Adipocyte (in vitro differentiated cells): Measurements from ENCODE around the gene EGR1.
"Not testable (repeated sequence)": the region's sequence is repeated elsewhere in the genome, so short reads cannot be mapped to it uniquely, and the experiment has no call there.

Experiments used
- DNase-seq: peaks from one replicate; pipeline ENCODE4 v3.0.0-alpha.2; 2015; ENCODE audit warnings: low read depth
- H3K27me3 ChIP-seq: replicated peaks from 2 replicates; pipeline ENCODE4 v1.7.0; 2013; ENCODE audit warnings: mild to moderate bottlenecking, low read length, moderate library complexity; ENCODE audit not compliant: control insufficient read depth, insufficient read depth
- H3K36me3 ChIP-seq: 2 replicates; pipeline ENCODE4 v1.7.0; 2013; ENCODE audit warnings: low read length, mild to moderate bottlenecking, moderate library complexity; ENCODE audit not compliant: control insufficient read depth, insufficient read depth, severe bottlenecking
- H3K4me1 ChIP-seq: 2 replicates; pipeline ENCODE4 v1.7.0; 2013; ENCODE audit warnings: mild to moderate bottlenecking, low read length, moderate library complexity; ENCODE audit not compliant: control insufficient read depth, insufficient read depth
- H3K4me3 ChIP-seq: 2 replicates; pipeline ENCODE4 v1.7.0; 2013; ENCODE audit warnings: mild to moderate bottlenecking, low read length, moderate library complexity
- H3K9ac ChIP-seq: 2 replicates; pipeline ENCODE4 v1.7.0; 2013; ENCODE audit warnings: mild to moderate bottlenecking, low read length, moderate library complexity
- H3K9me3 ChIP-seq: 2 replicates; pipeline ENCODE4 v1.7.0; 2013; ENCODE audit warnings: mild to moderate bottlenecking, low read length, moderate library complexity; ENCODE audit not compliant: control insufficient read depth

Gene EGR1

DNA sequence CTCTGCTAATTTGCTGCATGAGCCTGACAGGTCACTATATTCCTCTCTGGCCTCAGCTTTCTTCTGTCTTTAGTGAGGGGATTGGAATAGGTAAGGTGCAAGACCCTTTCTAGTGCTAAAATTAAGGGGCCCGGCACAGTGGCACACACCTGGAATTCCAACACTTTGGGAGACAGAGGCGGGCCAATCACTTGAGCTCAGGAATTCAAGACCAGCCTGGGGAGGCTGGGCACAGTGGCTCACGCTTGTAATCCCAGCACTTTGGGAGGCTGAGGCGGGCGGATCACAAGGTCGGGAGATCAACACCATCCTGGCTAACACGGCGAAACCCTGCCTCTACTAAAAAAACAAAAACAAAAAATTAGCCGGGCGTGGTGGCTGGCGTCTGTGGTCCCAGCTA lies 37.2 kb downstream of the EGR1 start:
- Histone ChIP-seq H3K27me3 (no peaks in the 10 kb centered on the region), H3K9ac (no peak overlapping the region), H3K36me3 (peaks cover 13% of the 10 kb centered on the region), H3K9me3 (no peaks in the 10 kb centered on the region), H3K4me3 (no peak overlapping the region), H3K4me1 (peaks cover 19% of the 10 kb centered on the region)
- no peak for DNase-seq

DNA sequence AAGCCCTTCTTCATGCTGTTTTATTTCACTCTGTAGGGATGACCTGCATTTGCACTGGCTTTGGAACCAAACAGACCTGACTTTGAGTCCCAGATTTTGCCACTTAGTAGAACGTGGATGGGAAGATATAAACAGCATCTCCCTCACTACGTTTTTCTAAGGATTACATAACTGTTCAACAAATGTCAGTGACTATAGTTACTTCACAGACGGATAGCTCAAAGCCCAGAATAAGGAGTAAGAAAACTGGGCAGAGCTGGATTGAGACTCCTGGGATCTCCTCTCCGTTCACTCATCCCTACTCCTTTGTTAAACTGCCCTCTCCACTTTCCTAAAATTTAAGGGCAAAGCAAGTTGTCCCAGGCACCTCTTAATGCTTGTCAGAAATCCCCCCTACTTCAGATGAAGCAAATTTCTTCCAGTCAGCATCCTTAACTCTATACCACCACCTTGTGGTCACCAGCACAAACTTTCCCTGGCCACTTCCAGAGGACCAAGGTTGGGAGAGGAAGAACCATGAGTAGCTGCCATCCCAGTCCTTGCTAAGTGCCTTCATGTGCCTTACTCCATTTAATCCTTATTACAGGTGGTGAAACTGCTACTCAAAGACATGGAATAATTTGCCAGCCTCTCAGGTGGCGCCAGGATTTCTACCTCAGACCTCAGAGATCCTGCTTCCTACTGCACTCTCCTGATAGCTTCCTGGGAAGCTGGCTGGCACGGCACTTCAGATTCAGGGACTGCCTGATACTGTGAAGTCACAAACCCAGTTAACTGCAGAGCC lies 38.4 kb downstream of the EGR1 start:
- H3K27me3 ChIP-seq, result no peaks in the 10 kb centered on the region
- peaks cover 24% of the 10 kb centered on the region for H3K36me3 ChIP-seq
- H3K4me3 ChIP-seq, result no peak overlapping the region
- peaks cover 30% of the 10 kb centered on the region for H3K4me1 ChIP-seq
- peak; percentile 86 for DNase-seq
- H3K9ac ChIP-seq, result no peak overlapping the region
- H3K9me3 ChIP-seq, result no peaks in the 10 kb centered on the region

DNA sequence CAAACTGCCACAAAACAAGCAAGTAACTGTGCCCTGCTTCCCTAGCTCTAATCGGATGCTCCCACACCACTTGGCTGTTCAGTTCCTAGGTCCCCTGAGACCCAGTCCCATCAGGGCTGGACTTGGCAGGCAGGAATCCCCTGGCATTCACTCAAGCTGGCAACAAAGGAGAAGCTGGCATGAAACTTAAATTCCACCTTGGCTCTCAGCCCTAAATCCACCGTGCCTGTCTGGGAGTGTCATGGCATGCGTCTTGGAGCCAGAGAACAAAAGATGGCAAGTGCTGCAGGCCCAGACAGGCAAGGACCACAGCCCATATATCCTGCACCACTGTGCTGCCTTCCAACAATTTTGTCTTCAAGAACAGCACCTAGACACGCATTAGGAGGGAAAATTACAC lies 39.5 kb downstream of the EGR1 start:
- no peaks in the 10 kb centered on the region for H3K27me3 ChIP-seq
- peaks cover 30% of the 10 kb centered on the region for H3K4me1 ChIP-seq
- no peak overlapping the region for H3K9ac ChIP-seq
- H3K4me3 ChIP-seq, result no peak overlapping the region
- no peaks in the 10 kb centered on the region for H3K9me3 ChIP-seq
- peak; percentile 40 for DNase-seq
- peaks cover 33% of the 10 kb centered on the region for H3K36me3 ChIP-seq

DNA sequence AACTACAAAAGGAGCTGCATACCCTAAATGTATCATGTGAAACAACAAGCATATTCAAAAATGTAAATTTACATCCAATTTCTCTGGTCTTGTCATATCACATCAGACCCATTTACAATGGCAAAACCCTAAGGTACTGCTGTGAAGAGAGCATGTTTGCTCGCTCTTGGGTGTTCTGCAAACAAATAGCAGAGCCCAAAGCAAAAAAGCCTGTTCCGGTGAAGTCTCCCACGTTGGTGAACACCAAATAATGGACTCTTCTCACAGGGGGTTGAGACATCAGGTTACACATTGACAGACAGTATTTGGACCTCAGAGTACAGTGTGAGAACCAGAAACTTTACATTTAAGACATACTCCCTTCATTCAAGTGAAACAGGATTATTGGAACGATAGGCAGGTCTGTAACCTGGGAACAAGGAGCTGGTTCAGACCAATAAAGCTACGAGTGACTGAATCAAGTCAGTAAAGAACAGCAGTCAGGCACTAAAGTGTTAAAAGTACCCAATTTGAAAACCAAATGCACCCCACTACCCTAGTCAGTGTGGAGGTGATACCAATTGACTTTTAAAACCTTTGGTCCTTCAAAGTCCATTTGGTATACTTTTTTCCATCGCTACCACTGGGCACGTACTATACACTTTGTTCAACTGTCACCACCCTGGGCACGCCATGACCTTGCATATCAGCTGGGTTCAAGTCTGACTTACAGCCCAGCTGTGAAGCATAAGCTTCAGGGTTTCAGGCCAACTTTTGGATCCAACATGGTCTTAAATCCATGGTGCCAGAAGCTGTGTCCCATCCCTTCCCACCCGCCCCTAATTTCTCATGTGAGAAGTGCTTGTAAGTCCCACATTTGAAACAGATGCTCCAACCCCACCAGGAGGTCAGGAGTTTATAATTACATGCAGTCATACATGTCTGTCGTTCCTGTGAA lies 41.4 kb downstream of the EGR1 start:
- no peak overlapping the region for H3K9ac ChIP-seq
- DNase-seq, result no peak
- peaks cover 30% of the 10 kb centered on the region for H3K4me1 ChIP-seq
- no peak overlapping the region for H3K4me3 ChIP-seq
- H3K36me3 ChIP-seq, result peaks cover 51% of the 10 kb centered on the region
- no peaks in the 10 kb centered on the region for H3K27me3 ChIP-seq
- H3K9me3 ChIP-seq, result no peaks in the 10 kb centered on the region

DNA sequence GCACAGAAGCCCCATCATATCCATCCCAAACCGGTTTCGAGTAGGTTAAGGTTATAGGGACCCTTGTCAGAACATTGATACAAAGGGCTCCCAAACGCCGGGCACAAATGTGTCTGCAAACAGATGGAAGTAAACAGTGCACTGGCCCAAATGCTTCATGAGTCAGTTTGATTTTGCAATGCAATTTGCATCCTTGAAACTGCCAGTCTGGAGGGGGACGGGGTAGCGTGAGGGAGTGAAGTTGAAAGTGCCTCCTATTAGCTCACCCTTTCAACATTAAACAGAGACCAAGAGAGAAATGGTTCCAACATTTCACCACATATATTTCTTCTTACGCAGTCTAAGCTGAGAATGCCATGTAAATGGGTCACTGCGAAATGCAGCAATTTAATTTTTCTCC lies 42.2 kb downstream of the EGR1 start:
- peaks cover 58% of the 10 kb centered on the region for H3K36me3 ChIP-seq
- H3K4me1 ChIP-seq, result peaks cover 30% of the 10 kb centered on the region
- H3K4me3 ChIP-seq, H3K9ac ChIP-seq, H3K9me3 ChIP-seq, H3K27me3 ChIP-seq: not testable (repeated sequence)
- peak; percentile 85 for DNase-seq

DNA sequence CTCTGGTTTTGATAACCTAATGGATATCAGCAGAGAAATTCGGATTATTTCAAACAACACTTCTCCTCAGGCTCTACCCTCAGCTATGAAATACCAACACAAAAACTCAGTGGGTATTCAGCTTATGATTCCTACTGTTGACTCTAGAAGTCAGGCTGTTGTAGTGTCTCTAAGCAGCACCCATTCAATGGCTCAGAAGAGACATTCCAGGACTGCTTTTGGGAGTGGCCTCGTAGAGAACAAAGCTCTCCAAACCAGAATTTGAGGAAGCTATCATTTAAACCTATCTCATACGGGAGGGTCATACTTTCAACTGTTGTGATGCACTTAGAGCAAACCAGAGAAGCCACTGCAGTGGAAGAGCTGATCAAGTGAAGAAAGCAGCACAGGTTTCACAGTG lies 43.7 kb downstream of the EGR1 start:
- H3K36me3 ChIP-seq, result peaks cover 73% of the 10 kb centered on the region

DNA sequence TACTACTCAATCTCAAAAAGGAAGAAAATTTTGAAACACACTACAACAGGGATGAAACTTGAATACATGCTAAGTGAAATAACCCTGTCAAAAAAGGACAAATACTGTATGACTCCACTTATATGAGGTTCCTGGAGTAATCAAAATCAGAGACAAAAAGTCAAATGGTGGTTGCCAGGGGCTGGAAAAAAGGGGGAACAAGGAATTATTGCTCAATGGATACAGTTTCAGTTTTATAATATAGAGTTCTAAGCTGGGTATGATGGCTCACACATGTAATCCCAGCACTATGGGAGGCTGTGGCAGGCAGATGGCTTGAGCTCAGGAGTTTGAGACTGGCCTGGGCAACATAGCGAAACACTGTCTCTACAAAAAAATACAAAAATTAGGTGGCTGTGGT lies 48.7 kb downstream of the EGR1 start:
- Histone ChIP-seq H3K27me3 (no peaks in the 10 kb centered on the region), H3K9me3 (no peaks in the 10 kb centered on the region), H3K4me1 (peaks cover 2% of the 10 kb centered on the region), H3K4me3 (no peak overlapping the region), H3K9ac (no peak overlapping the region), H3K36me3 (peaks cover 93% of the 10 kb centered on the region)
- DNase-seq, result no peak

More for the DNA sequence above, 43.7 kb downstream of the EGR1 start:
- no peak overlapping the region for H3K9ac ChIP-seq
- no peaks in the 10 kb centered on the region for H3K9me3 ChIP-seq
- DNase-seq, result no peak
- peaks cover 30% of the 10 kb centered on the region for H3K4me1 ChIP-seq
- H3K4me3 ChIP-seq, result no peak overlapping the region
- H3K27me3 ChIP-seq, result no peaks in the 10 kb centered on the region

DNA sequence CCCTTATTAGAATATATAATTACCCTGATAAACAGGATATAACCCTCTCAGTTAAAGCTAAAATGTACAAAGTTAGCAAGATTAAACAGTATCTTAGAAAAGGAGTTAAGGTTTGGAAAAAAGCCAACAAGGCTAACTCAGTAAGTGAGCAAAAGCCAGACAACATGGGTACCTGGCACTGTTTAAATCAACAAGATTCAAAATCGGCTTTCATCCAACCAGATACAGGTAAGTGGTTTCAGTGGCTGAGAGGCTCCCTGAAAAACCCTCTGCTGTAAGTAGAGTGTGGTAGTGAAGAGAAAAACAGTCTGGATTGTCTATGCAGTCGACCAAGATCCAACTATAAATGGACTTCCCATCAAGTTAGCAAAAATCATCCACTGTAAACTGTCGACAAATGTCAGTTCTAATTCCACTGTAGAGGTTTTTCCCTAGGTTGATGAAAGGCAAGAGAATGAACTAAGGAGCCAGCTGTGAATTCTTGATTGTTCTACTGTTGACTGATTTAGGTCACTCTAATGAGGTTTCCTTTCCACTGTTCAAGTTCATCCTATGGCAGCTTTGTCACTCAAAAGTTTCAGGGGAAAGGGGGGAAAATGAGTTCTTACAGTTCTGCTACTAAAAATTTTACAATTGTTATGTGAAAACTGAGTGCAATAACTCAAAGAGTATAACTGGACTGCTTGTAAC lies 50.4 kb downstream of the EGR1 start:
- no peak for DNase-seq
- H3K4me1 ChIP-seq, result peaks cover 6% of the 10 kb centered on the region
- H3K36me3 ChIP-seq, result peaks cover 78% of the 10 kb centered on the region
- H3K27me3 ChIP-seq, result no peaks in the 10 kb centered on the region
- H3K9ac ChIP-seq, result no peak overlapping the region
- no peak overlapping the region for H3K4me3 ChIP-seq
- H3K9me3 ChIP-seq, result no peaks in the 10 kb centered on the region

DNA sequence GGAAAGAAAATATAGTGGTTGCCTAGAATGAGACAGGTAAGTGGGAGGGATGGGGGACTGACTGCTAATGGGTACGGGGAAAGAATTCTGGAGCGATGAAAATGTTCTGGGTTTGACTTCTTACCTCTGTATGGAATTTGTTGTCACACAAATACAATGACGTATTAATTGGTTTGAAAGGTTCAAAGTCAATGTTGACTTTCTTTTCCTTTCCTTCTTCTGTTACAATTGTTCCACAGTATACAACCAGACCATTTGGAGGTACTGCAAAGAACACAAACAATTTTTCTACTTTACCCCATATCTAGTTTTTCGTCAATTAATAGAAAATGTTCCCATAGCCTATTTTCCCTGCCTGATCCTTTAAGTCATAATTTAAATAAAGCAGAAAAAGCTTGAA lies 52.2 kb downstream of the EGR1 start:
- Histone ChIP-seq H3K9ac (no peak overlapping the region), H3K36me3 (peaks cover 63% of the 10 kb centered on the region), H3K4me1 (peaks cover 6% of the 10 kb centered on the region), H3K4me3 (no peak overlapping the region), H3K27me3 (no peaks in the 10 kb centered on the region), H3K9me3 (no peaks in the 10 kb centered on the region)
- DNase-seq, result no peak
